BJ (cell line): ENCODE data around the gene ZNF546. TPM values are rescaled to one million over a fixed set of nuclear protein-coding genes. Genes with fewer than 3 reads are reported as not detected.

Source experiments
- CTCF ChIA-PET: fragments of 350-600 bp; formaldehyde crosslinking; extraction: SDS; loops from one replicate; lab custom pipeline; 2021; ENCODE audit warnings: antibody characterized with exemption, inconsistent platforms; lab: Yijun Ruan, JAX
- POLR2A ChIA-PET: fragments of 300-600 bp; sonication (Branson Sonifier 250); formaldehyde crosslinking; extraction: SDS; loops from one replicate; lab custom pipeline; 2021; ENCODE audit warnings: antibody characterized with exemption; lab: Charles Lee
- DNase-seq: peaks from one replicate; pipeline ENCODE4 v3.0.0-alpha.2; 2011; ENCODE audit warnings: low read depth
- H3K27me3 ChIP-seq: 2 replicates; pipeline ENCODE4 v1.6.0; 2011; ENCODE audit warnings: low read length; ENCODE audit not compliant: control insufficient read depth, insufficient read depth
- H3K36me3 ChIP-seq: 2 replicates; pipeline ENCODE4 v1.5.1; 2011; ENCODE audit warnings: low read length; ENCODE audit not compliant: control insufficient read depth, insufficient read depth
- H3K4me3 ChIP-seq: 2 replicates; pipeline ENCODE4 v1.5.1; 2011; ENCODE audit warnings: low read depth, mild to moderate bottlenecking, control low read depth, low read length
- CTCF ChIP-seq: IDR thresholded peaks from 2 replicates; pipeline ENCODE4 v1.5.1; 2011; ENCODE audit warnings: low read depth, mild to moderate bottlenecking, control low read depth, inconsistent platforms, low read length, moderate library complexity; ENCODE audit not compliant: insufficient read depth
- polyA plus RNA-seq: library from polyadenylated mRNA; depleted of rRNA; stranded (reverse); fragments of >200 nt; gene quantifications from 2 replicates; pipeline ENCODE4 v1.2.3, GENCODE V29; 2011

Gene ZNF546
- polyA plus RNA-seq, 1 experiment, result 1.4 TPM

GRCh38 chr19:39971380-39972035 lies 25.4 kb upstream of the ZNF546 start:
- no peak for DNase-seq
- peak overlapping the region; percentile 93 for H3K4me3 ChIP-seq
- no peaks in the 10 kb centered on the region for H3K27me3 ChIP-seq
- TF ChIP-seq CTCF, result no peak
- CTCF ChIA-PET, result interaction anchor here (0.9 to 2.7 kb wide), 5 partner anchors 8 to 179 kb away, joined by 3 to 20 read pairs (median 5); no protein-coding TSS in a partner anchor
- peaks cover 16% of the 10 kb centered on the region for H3K36me3 ChIP-seq
- POLR2A ChIA-PET, result interaction anchor here (1.0 kb wide), 1 partner anchor 131 kb away, joined by 4 read pairs; no protein-coding TSS in a partner anchor

GRCh38 chr19:39974377-39975155 lies 22.3 kb upstream of the ZNF546 start:
- H3K27me3 ChIP-seq, result no peaks in the 10 kb centered on the region
- H3K4me3 ChIP-seq, result no peak overlapping the region
- POLR2A ChIA-PET, result no interaction called here
- CTCF ChIA-PET, result no interaction called here
- no peak for DNase-seq
- TF ChIP-seq CTCF, result no peak
- H3K36me3 ChIP-seq, result peaks cover 24% of the 10 kb centered on the region

- POLR2A ChIA-PET, result no interaction called here
- no peak overlapping the region for H3K4me3 ChIP-seq
- DNase-seq, result no peak
- no peaks in the 10 kb centered on the region for H3K27me3 ChIP-seq
- CTCF ChIA-PET, result no interaction called here
- TF ChIP-seq CTCF, result no peak
- H3K36me3 ChIP-seq, result peaks cover 18% of the 10 kb centered on the region
Observed at GRCh38 chr19:39982883-39983282, 14.0 kb upstream of the ZNF546 start.

- DNase-seq, result no peak
- H3K4me3 ChIP-seq, result no peak overlapping the region
- H3K27me3 ChIP-seq, result no peaks in the 10 kb centered on the region
- CTCF ChIA-PET, result interaction anchor here (1.1 kb wide), 1 partner anchor 13 kb away, joined by 3 read pairs; the partner anchor contains the start of gene ZNF546
- peaks cover 15% of the 10 kb centered on the region for H3K36me3 ChIP-seq
- POLR2A ChIA-PET, result no interaction called here
- TF ChIP-seq CTCF, result no peak
Observed at GRCh38 chr19:39983695-39984300, 13.1 kb upstream of the ZNF546 start.

GRCh38 chr19:39986643-39987042 lies 10.2 kb upstream of the ZNF546 start:
- DNase-seq, result no peak
- Histone ChIP-seq H3K4me3 (no peak overlapping the region), H3K27me3 (no peaks in the 10 kb centered on the region), H3K36me3 (no peaks in the 10 kb centered on the region)
- POLR2A ChIA-PET, result no interaction called here
- no peak for TF ChIP-seq CTCF
- CTCF ChIA-PET, result no interaction called here
